Fibroblast of the aortic adventitia (primary cell): ENCODE results near the gene RAB40B. TPM values are rescaled to one million over a fixed set of nuclear protein-coding genes. Genes with fewer than 3 reads are reported as not detected.

Experiments
- DNase-seq: peaks from one replicate; pipeline ENCODE4 v3.0.0-alpha.2; 2010; ENCODE audit warnings: low read depth
- H3K4me3 ChIP-seq: 2 replicates; pipeline ENCODE4 v1.5.1; 2011; ENCODE audit warnings: low read depth, mild to moderate bottlenecking, control low read depth, low read length, moderate library complexity
- total RNA-seq: library from RNA; depleted of rRNA; stranded (reverse); fragments of >200 nt; gene quantifications from 2 replicates; pipeline ENCODE4 v1.2.3, GENCODE V29; 2012; ENCODE audit warnings: low replicate concordance
- TF ChIP-seq, protein P1 (sequence below): IDR thresholded peaks from 2 replicates; pipeline ENCODE4 v1.5.1; 2011; ENCODE audit warnings: mild to moderate bottlenecking, low read length, control low read depth, inconsistent platforms; ENCODE audit not compliant: insufficient read depth

The RAB40B gene
- total RNA-seq, 1 donor = 8.4 TPM

DNA sequence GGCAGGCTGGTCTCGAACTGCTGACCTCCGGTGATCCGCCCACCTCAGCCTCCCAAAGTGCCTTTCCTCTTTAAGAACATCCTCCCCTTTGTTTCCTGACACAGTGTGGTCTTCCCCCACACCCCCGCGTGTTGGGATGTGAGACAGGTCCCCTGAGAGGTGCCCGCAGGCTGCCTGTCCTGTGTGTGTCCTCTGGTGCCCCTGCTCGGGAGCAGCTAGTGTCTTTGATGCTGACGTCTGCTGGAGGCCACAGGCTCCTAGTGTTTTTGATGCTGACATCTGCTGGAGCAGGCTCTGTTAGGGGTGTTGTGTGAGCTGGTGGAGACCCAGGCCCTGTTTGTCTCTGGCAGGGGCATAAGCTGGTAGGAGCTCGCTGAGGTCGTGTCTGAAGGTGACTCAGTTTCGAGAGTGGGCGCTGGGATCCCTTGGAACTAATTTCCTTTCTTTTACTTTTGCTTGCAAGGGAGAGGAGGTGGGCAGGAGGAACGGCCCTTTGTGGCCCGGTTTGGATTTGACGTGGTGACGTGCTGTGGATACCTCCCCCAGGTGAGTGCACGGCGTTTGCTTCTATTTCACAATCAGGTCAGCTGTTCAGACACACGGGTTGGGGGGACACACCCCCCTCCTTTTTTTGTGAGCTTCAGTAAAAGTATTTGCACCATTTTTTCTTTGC lies 24.0 kb upstream of the RAB40B start:
- DNase-seq = no peak
- TF ChIP-seq, protein P1, sequence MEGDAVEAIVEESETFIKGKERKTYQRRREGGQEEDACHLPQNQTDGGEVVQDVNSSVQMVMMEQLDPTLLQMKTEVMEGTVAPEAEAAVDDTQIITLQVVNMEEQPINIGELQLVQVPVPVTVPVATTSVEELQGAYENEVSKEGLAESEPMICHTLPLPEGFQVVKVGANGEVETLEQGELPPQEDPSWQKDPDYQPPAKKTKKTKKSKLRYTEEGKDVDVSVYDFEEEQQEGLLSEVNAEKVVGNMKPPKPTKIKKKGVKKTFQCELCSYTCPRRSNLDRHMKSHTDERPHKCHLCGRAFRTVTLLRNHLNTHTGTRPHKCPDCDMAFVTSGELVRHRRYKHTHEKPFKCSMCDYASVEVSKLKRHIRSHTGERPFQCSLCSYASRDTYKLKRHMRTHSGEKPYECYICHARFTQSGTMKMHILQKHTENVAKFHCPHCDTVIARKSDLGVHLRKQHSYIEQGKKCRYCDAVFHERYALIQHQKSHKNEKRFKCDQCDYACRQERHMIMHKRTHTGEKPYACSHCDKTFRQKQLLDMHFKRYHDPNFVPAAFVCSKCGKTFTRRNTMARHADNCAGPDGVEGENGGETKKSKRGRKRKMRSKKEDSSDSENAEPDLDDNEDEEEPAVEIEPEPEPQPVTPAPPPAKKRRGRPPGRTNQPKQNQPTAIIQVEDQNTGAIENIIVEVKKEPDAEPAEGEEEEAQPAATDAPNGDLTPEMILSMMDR = no peak
- no peak overlapping the region for H3K4me3 ChIP-seq

GRCh38 chr17:82720204-82720603 lies 21.7 kb upstream of the RAB40B start:
- H3K4me3 ChIP-seq = no peak overlapping the region
- no peak for DNase-seq
- TF ChIP-seq, protein P1 = no peak

- TF ChIP-seq, protein P1 = no peak
- DNase-seq = no peak
- no peak overlapping the region for H3K4me3 ChIP-seq
Measured at GRCh38 chr17:82718986-82719685, 20.6 kb upstream of the RAB40B start.

DNA sequence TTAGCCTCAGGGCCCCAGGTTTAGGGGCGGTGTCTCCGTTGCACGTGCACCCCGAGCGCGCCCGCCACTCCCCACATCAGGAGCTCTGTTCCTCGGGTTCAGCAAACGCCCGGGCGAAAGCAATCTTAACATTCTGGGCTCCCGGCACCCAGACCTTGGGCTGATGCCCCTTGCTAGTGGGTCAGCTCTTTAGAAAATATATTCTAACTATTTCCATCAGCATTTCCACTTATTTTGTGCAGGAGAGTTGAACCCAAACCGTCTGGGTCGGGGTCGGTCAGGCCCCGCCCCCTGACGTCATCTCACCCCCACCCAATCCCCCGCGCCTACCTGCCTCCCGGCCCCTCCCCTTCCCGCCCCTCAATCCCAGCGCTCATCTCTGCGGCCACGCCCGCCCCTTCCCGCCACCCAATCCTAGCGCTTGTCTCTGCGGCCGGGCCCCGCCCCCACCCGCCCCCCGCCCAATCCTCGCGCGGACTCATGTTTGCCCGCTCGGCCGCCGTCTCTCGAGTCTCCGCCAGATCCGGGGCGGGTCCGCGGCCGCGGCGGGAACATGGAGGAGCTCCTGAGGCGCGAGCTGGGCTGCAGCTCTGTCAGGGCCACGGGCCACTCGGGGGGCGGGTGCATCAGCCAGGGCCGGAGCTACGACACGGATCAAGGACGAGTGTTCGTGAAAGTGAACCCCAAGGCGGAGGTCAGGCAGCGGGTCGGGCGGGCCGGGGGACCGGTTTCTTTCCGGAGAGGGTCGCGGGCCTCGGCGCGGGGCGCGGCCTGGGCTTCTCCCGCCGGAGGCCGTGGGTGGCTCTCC lies 17.9 kb upstream of the RAB40B start, which contains the start of gene FN3KRP:
Gene FN3KRP, plus strand, starts transcription at position 504 of the 808 bp plus-strand sequence. Its CDS starts 50 bp downstream, at position 554.
- TF ChIP-seq, protein P1 = no peak
- peak within 1 kb of the TSS; percentile 80 for H3K4me3 ChIP-seq
- peak; percentile 88 for DNase-seq

GRCh38 chr17:82713071-82713723 lies 14.7 kb upstream of the RAB40B start:
- no peak for DNase-seq
- H3K4me3 ChIP-seq = no peak overlapping the region
- TF ChIP-seq, protein P1 = no peak

DNA sequence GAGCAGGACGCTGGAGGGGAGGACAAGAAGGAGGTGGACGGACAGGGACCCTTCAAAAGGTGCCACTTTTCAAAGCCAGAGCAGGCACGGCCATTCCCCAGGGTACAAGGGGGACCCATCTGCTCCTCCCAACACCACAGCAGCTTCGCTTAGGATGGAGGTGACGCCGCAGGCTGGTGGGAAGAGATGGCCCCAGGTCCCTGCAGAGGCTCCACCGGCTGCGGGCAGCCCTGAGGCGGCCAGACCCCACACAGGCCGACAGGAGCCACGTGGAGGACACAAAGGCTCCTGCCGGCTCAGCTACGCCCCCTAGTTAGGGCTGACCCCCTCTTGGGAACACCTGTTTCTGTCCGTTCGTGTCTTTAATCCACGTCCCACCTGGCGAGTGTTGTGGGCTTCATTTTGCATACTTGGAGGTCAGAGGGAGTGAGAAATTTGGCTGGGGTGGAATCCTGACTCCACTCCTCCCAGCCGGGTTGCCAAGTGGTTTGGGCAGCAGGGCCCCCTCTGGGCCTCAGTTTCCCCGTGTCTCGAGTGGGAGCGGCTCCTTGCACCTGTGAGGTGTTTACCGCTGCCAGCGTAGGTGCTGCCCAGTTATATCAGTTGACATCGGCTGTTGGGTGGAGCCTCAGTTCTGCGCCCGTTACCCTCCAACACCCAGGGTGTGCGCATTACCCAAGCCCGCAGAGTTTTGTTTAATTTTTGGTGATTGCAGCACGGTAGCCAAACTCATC lies 12.2 kb upstream of the RAB40B start:
- H3K4me3 ChIP-seq = no peak overlapping the region
- DNase-seq = no peak
- TF ChIP-seq, protein P1 = no peak
